NCI-H1417 treated with DMSO at 0.1 percent for 48 hours (cell line): ENCODE measurements around the gene STK16.

Source experiments
- DNase-seq: peaks from one replicate; lab custom pipeline; 2025; lab: John Stamatoyannopoulos, UW

STK16 gene

GRCh38 chr2:219213486-219214071, 31.7 kb upstream of the STK16 start:
- DNase-seq: no peak

GRCh38 chr2:219214141-219214540, 31.1 kb upstream of the STK16 start:
- no peak for DNase-seq

GRCh38 chr2:219214786-219215185, 30.5 kb upstream of the STK16 start:
- DNase-seq: no peak

GRCh38 chr2:219215871-219216534, 29.3 kb upstream of the STK16 start:
- DNase-seq: no peak

GRCh38 chr2:219216535-219216915, 28.8 kb upstream of the STK16 start:
- no peak for DNase-seq

- no peak for DNase-seq
Observed at GRCh38 chr2:219218217-219218731, 27.0 kb upstream of the STK16 start.

- DNase-seq: peak; percentile 56
Observed at GRCh38 chr2:219218732-219219701, 26.3 kb upstream of the STK16 start, which contains the start of gene ABCB6. Gene ABCB6, minus strand, starts transcription at chr2:219218958. Its CDS starts 285 bp downstream, at chr2:219218673.

- no peak for DNase-seq
Observed at GRCh38 chr2:219219784-219220532, 25.3 kb upstream of the STK16 start.

GRCh38 chr2:219220652-219221402, 24.5 kb upstream of the STK16 start:
- DNase-seq: no peak

- no peak for DNase-seq
Observed at GRCh38 chr2:219221957-219222518, 23.2 kb upstream of the STK16 start.

- no peak for DNase-seq
Observed at GRCh38 chr2:219223831-219224610, 21.3 kb upstream of the STK16 start.

- no peak for DNase-seq
Observed at GRCh38 chr2:219225350-219225749, 19.9 kb upstream of the STK16 start.

- DNase-seq: no peak
Observed at GRCh38 chr2:219228041-219228910, 17.0 kb upstream of the STK16 start.

GRCh38 chr2:219228911-219229304, 16.4 kb upstream of the STK16 start:
- DNase-seq: no peak

GRCh38 chr2:219229305-219230058, 15.8 kb upstream of the STK16 start, which contains the start of the genes ANKZF1 and ATG9A:
Gene ANKZF1, plus strand, starts transcription at chr2:219229806. Its CDS starts 452 bp downstream, at chr2:219230258.
Gene ATG9A, minus strand, starts transcription at chr2:219229636. Its CDS starts 1,612 bp downstream, at chr2:219228024.
- DNase-seq: peak; percentile 94

GRCh38 chr2:219230059-219230540, 15.2 kb upstream of the STK16 start:
- no peak for DNase-seq

- no peak for DNase-seq
Observed at GRCh38 chr2:219234331-219234730, 10.9 kb upstream of the STK16 start.

GRCh38 chr2:219243291-219243761, 2.0 kb upstream of the STK16 start:
- no peak for DNase-seq
